Measurements from ENCODE around the gene PDE3B. TPM values are rescaled to one million over a fixed set of nuclear protein-coding genes. Genes with fewer than 3 reads are reported as not detected.

Gene PDE3B
- total and polyA plus RNA-seq, 9 of the 15 experiments (the other 6 are each of a cell fraction or from before 2014, with no cell fraction given), result 2.3 to 22.5 (median 12.2) TPM

DNA sequence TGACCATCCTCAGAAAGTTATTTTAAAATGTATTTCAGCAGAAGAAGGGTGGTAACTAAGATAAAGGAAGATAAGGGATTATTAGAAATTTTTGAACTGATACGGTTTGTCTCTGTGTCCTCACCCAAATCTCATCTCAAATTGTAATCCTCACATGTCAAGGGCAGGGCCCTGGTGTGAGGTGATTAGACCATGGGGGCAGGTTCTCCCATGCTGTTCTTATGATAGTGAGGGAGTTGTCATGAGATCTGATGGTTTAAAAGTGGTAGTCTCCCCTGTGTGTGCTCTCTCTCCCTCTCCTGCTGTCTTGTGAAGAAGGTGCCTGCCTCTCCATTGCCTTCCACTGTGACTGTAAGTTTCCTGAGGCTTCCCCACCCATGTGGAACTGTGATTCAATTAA is 212.3 kb downstream of the PDE3B start:
- CTCF ChIA-PET (ENCODE audit: low intra/inter-chr PET ratio), result no interaction called here
- Histone ChIP-seq H3K9me3 (replicated peaks; ENCODE audit: control insufficient read depth, insufficient read depth, low read depth, low read length) (no peaks in the 10 kb centered on the region), H3K79me2 (ENCODE audit: control insufficient read depth, insufficient read depth, low read length) (no peaks in the 10 kb centered on the region), H3K36me3 (ENCODE audit: control insufficient read depth, insufficient read depth, low read length) (peaks cover 8% of the 10 kb centered on the region; the same call in 1 of the 3 replicates), H3K27ac (ENCODE audit: extremely low read depth, low read depth, low read length) (no peak overlapping the region), H4K20me1 (replicated peaks; ENCODE audit: control insufficient read depth, insufficient read depth, low read length) (no peaks in the 10 kb centered on the region), H3K4me1 (replicated peaks in 1 of 2; ENCODE audit: control insufficient read depth in 2 of 2, insufficient read depth in 2 of 2, low read length in 2 of 2) (no peaks in the 10 kb centered on the region; a peak in 1 of 5 replicates), H3K9ac (ENCODE audit: insufficient read depth in 1 of 2, low read depth in 2 of 2, low read length in 2 of 2) (no peak overlapping the region), H3K4me3 (no peak overlapping the region), H3K27me3 (ENCODE audit: control insufficient read depth in 2 of 2, insufficient read depth in 2 of 2, low read length in 2 of 2) (no peaks in the 10 kb centered on the region), H2AFZ (ENCODE audit: low read depth, low read length) (no peak overlapping the region), H3K4me2 (ENCODE audit: insufficient read depth, low read length) (no peak overlapping the region), H3K9me1 (ENCODE audit: control insufficient read depth, insufficient read depth, low read length) (no peaks in the 10 kb centered on the region)
- DNase-seq (ENCODE audit: extremely low read depth in 1 of 4, low spot score in 3 of 4), result peak in 1 of 4 experiments; percentile 5
- in situ Hi-C loops (cut with MboI) (no loop called here), intact Hi-C loops (cut with micrococcal nuclease) (no loop called here)
- FAIRE-seq, result no peak
- POLR2A ChIA-PET, result no interaction called here
- 40% methylated on average over 1 of the region's 1 CpG for WGBS (ENCODE audit: insufficient coverage, low coverage, missing lambda C conversion rate)
- no peak; the same call in 2 of the 3 replicates for ATAC-seq
- no TSS peak for BruUV-seq (replicated peaks)
- TF ChIP-seq ZNF444 (CRISPR knock-in tag; IDR thresholded peaks at IDR 0.05) (no peak), CBFA2T3 (IDR thresholded peaks at IDR 0.05) (peak; percentile 62), SRSF1 (IDR thresholded peaks at IDR 0.05; ENCODE audit: low read depth, low read length) (no peak), TAL1 (IDR thresholded peaks at IDR 0.05) (peak; percentile 68), TRIM24 (IDR thresholded peaks at IDR 0.05) (peak in 1 of 2 experiments; percentile 70; a peak in 2 of 4 replicates), BRD4 (IDR thresholded peaks at IDR 0.05) (no peak), CBFA2T2 (conservative IDR thresholded peaks at IDR 0.05) (peak; percentile 48; the same call in 1 of the 2 replicates)
- TF ChIP-seq, protein P1, sequence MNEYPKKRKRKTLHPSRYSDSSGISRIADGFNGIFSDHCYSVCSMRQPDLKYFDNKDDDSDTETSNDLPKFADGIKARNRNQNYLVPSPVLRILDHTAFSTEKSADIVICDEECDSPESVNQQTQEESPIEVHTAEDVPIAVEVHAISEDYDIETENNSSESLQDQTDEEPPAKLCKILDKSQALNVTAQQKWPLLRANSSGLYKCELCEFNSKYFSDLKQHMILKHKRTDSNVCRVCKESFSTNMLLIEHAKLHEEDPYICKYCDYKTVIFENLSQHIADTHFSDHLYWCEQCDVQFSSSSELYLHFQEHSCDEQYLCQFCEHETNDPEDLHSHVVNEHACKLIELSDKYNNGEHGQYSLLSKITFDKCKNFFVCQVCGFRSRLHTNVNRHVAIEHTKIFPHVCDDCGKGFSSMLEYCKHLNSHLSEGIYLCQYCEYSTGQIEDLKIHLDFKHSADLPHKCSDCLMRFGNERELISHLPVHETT (CRISPR knock-in tag; conservative IDR thresholded peaks at IDR 0.05 in 1 of 2, IDR thresholded peaks at IDR 0.05 in 1 of 2), result no peak

All from K562 (cell line).